ENCODE measurements around the gene MEA1. TPM values are rescaled to one million over a fixed set of nuclear protein-coding genes. Genes with fewer than 3 reads are reported as not detected.

Gene MEA1
- total RNA-seq = 10 to 100 TPM; 61.2 to 70.1 TPM

DNA sequence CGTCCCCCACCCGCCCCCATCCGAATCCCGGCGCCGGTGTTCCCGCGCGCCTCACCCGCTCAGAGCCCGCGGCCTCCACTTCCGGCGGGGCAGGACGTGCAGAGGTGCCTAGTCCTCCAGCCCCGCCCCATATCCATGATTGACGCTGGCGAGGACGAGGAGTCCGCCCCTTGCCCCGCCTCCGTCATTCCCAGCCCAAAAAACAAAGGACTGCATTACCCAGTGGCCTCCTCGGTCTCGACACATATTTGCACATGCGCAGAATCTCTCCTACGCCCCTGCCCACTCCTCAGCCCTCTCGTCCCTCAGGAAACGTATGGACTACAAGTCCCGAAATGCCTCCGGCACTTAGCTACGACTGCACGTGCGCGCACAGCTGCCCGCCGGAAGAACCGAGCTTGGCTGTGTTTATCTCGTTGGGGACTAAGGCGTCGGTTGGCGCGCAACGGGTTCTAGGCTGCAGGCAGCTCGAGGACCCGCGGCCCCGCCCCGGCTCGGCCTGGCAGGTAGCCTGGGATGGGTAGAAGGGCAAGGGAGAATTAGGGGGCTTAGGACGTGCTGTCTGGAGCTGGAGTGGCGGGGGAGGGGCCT lies at the start of gene MEA1, which contains the start of gene KLHDC3:
Gene MEA1 (minus strand): TSS at position 104 of the 591 bp plus-strand sequence. CDS start 133 bp downstream, outside the sequence.
Gene KLHDC3 (plus strand): TSS at position 407 of the 591 bp plus-strand sequence. CDS start 2,944 bp downstream, outside the sequence.
- peak within 1 kb of the TSS; percentile 92 for H3K27ac Mint-ChIP-seq
- H3K4me1 Mint-ChIP-seq = peaks cover 41% of the 10 kb centered on the region
- no peaks in the 10 kb centered on the region for H3K9me3 Mint-ChIP-seq
- no peaks in the 10 kb centered on the region for H3K27me3 Mint-ChIP-seq
- peak within 1 kb of the TSS; percentile 93 for H3K4me3 Mint-ChIP-seq
- ATAC-seq (ENCODE audit: low read depth) (peak; percentile 95), DNase-seq (peak; percentile 94)
- POLR2A ChIA-PET = interaction anchor here (0.6 to 3.3 kb wide), 13 partner anchors 9 to 450 kb away, joined by 3 to 25 read pairs (median 5); partner anchors contain the start of genes CNPY3, CUL7, KLC4 and MRPL2
- peaks cover 24% of the 10 kb centered on the region for H3K36me3 Mint-ChIP-seq

DNA sequence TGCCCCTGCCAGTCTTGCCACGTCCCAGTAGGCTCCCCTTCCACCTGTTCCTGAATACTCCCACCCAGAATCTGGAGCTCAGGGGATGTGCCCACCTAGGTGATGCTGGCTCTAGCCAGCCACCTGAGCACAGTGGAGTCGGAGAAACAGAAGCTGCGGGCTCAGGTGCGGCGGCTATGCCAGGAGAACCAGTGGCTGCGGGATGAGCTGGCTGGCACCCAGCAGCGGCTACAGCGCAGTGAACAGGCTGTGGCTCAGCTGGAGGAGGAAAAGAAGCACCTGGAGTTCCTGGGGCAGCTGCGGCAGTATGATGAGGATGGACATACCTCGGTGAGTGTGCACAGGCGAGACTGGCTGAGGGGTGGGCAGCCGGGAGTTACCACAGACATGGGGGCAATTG lies 49.1 kb upstream of the MEA1 start:
- POLR2A ChIA-PET = no interaction called here
- Mint-ChIP-seq H3K4me3 (no peak overlapping the region), H3K4me1 (peaks cover 17% of the 10 kb centered on the region), H3K27me3 (no peaks in the 10 kb centered on the region), H3K9me3 (no peaks in the 10 kb centered on the region), H3K27ac (no peak overlapping the region), H3K36me3 (peaks cover 2% of the 10 kb centered on the region)
- ATAC-seq (ENCODE audit: low read depth) (no peak), DNase-seq (no peak)

DNA sequence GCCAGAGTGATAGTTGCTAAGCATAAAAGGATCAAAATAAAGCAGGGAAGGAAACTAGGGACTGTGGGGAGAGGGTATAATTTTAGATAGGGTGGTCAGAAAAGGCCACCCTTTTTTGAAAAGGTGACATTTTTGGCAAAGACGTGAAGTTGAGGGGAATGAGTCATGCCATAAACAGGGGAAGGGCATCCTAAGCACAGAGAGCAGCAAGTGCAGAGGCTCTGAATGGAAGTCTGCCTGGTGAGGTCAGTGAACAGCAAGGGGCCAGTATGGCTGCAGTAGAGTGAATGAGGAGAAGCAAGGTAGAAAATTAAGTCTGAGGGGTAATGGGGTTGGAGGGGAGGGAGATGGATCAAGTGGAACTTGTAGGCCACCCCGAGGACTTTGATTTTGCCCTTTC lies 48.1 kb upstream of the MEA1 start:
- H3K4me3 Mint-ChIP-seq = no peak overlapping the region
- no peaks in the 10 kb centered on the region for H3K27me3 Mint-ChIP-seq
- H3K27ac Mint-ChIP-seq = no peak overlapping the region
- H3K4me1 Mint-ChIP-seq = peaks cover 21% of the 10 kb centered on the region
- ATAC-seq (ENCODE audit: low read depth) = no peak
- no peak for DNase-seq
- H3K9me3 Mint-ChIP-seq = no peaks in the 10 kb centered on the region
- POLR2A ChIA-PET = no interaction called here
- H3K36me3 Mint-ChIP-seq = peaks cover 4% of the 10 kb centered on the region

DNA sequence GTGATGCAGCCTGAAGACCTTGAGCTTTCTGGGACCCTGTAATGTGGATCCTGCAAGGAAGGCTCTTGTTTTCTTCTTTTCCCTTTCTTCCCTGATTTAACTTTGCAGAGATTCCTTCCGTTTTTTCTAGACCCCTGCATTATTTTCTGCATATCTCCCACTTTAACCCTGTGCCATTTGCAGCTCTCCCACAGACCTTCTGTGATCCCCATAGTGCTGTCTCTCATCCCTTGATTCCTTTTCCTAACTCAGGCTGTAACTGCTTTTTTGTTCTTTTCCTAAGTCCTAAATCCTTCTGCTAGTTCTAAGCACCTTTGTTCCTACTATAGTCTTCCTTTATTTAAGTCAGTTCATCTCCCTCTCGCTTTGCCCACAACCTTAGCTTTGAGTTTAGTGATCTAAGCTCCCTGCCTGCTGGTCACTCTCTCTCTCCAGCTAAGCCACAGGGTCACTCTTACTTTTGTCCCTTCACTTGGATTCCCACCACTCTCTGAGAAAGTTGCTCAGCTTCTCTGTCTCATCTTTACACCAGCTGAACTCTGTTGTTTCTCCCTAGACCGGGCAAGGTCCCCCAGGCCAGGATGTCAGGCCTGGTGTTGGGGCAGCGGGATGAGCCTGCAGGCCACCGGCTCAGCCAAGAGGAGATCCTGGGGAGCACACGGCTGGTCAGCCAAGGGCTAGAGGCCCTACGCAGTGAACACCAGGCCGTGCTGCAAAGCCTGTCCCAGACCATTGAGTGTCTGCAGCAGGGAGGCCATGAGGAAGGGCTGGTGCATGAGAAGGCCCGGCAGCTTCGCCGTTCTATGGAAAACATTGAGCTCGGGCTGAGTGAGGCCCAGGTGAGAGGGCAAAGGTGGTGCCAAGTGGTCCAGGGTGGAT lies 47.2 kb upstream of the MEA1 start:
- H3K27ac Mint-ChIP-seq = peak overlapping the region; percentile 96

GRCh38 chr6:43060034-43060754 lies 46.4 kb upstream of the MEA1 start:
- no peaks in the 10 kb centered on the region for H3K27me3 Mint-ChIP-seq
- ATAC-seq (ENCODE audit: low read depth) (no peak), DNase-seq (no peak)
- peak overlapping the region; percentile 87 for H3K4me3 Mint-ChIP-seq
- POLR2A ChIA-PET = interaction anchor here (1.0 to 3.0 kb wide), 8 partner anchors 39 to 570 kb away, joined by 3 to 17 read pairs (median 4); partner anchors contain the start of genes CNPY3, KLHDC3, MEA1 and PEX6
- H3K27ac Mint-ChIP-seq = peak overlapping the region; percentile 96
- peaks cover 9% of the 10 kb centered on the region for H3K36me3 Mint-ChIP-seq
- H3K9me3 Mint-ChIP-seq = no peaks in the 10 kb centered on the region
- peaks cover 21% of the 10 kb centered on the region for H3K4me1 Mint-ChIP-seq

More for the DNA sequence above, 47.2 kb upstream of the MEA1 start:
- H3K9me3 Mint-ChIP-seq = no peaks in the 10 kb centered on the region
- peaks cover 4% of the 10 kb centered on the region for H3K36me3 Mint-ChIP-seq
- H3K27me3 Mint-ChIP-seq = no peaks in the 10 kb centered on the region
- H3K4me1 Mint-ChIP-seq = peaks cover 21% of the 10 kb centered on the region
- no peak for ATAC-seq (ENCODE audit: low read depth)
- no peak for DNase-seq
- POLR2A ChIA-PET = interaction anchor here (1.1 to 3.0 kb wide), 2 partner anchors 40 to 82 kb away, joined by 3 to 13 read pairs; partner anchors contain the start of genes PEX6 and RRP36
- H3K4me3 Mint-ChIP-seq = peak overlapping the region; percentile 87

DNA sequence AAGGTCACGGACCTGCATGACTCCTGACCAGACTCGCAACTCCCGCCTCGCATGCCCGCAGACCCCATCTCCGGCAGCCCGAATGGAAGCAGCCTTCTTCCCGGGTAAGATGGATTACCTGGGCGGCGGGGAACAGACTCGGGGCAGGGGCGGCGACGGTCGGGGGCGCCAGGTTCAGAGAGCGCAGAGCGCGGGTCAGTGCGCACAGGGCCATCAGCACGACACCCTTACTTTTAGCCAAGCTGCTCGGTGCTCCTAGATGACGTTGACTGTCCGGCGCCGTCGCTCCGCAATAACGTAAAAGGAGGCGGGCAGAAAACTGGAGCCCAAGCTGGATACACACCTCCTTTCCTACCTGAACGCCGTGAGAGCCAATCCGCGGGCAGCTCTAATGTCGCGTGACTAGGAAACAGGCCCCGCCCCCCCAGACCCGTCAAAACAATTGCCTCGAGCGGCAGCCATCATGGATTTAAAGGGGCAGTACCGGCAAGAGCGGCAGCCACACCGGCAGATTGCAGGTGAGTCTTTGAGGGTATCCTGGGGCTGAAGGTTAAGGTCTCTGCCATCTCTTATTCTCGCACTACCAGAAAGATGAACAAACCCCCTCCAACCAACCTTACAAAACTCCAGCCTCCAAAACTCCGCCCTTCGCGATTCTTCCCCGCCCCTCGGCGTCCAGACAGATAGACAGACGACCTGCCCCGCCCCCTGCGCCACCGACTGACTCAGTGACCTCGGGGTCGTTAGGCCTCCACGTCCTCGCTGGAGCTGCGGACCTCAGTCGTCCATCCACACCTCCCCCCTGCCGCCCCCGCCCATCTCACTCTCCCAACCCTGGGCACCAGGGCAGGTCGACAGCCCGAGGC lies 45.7 kb upstream of the MEA1 start, which contains the start of the genes KLC4 and MRPL2:
Gene KLC4 (plus strand): TSS at position 464 of the 866 bp plus-strand sequence. CDS start 1,705 bp downstream, outside the sequence.
Gene MRPL2 (minus strand): TSS at position 267 of the 866 bp plus-strand sequence. CDS start 53 bp downstream, at position 214.
- POLR2A ChIA-PET = interaction anchor here (0.6 to 3.0 kb wide), 15 partner anchors 9 to 570 kb away, joined by 3 to 17 read pairs (median 3); partner anchors contain the start of genes CNPY3, KLHDC3, MEA1 and PEX6
- Mint-ChIP-seq H3K9me3 (no peaks in the 10 kb centered on the region), H3K4me3 (peak within 1 kb of the TSS; percentile 87), H3K27ac (peak within 1 kb of the TSS; percentile 96), H3K4me1 (peaks cover 21% of the 10 kb centered on the region), H3K36me3 (peaks cover 9% of the 10 kb centered on the region), H3K27me3 (no peaks in the 10 kb centered on the region)
- peak; percentile 91 for DNase-seq
- ATAC-seq (ENCODE audit: low read depth) = peak; percentile 95

DNA sequence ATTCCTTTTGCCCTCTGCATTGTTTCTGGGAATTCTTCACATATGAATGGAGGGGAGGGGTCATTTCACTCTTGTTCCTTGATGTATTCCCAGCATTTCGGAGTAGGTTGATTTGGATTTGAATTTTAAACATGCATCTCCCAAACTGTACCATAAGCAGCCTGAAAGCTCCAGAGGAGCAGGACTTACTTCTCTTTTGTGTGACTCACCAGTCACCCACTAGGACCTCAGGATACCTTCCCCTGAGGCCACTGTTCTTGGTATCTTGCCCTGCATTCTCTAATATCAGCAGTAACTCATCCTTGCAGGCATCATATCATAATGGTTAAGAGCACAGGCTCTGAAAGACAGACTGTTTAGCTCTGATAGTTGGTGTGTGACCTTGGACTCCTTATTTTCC lies 44.8 kb upstream of the MEA1 start:
- H3K4me1 Mint-ChIP-seq = peaks cover 26% of the 10 kb centered on the region
- peak overlapping the region; percentile 87 for H3K4me3 Mint-ChIP-seq
- POLR2A ChIA-PET = interaction anchor here (1.1 to 3.0 kb wide), 6 partner anchors 14 to 112 kb away, joined by 3 to 17 read pairs (median 10); partner anchors contain the start of genes KLHDC3, MEA1, PEX6 and PPP2R5D
- ATAC-seq (ENCODE audit: low read depth) (no peak), DNase-seq (no peak)
- no peaks in the 10 kb centered on the region for H3K9me3 Mint-ChIP-seq
- peaks cover 9% of the 10 kb centered on the region for H3K36me3 Mint-ChIP-seq
- no peaks in the 10 kb centered on the region for H3K27me3 Mint-ChIP-seq
- H3K27ac Mint-ChIP-seq = peak overlapping the region; percentile 96

DNA sequence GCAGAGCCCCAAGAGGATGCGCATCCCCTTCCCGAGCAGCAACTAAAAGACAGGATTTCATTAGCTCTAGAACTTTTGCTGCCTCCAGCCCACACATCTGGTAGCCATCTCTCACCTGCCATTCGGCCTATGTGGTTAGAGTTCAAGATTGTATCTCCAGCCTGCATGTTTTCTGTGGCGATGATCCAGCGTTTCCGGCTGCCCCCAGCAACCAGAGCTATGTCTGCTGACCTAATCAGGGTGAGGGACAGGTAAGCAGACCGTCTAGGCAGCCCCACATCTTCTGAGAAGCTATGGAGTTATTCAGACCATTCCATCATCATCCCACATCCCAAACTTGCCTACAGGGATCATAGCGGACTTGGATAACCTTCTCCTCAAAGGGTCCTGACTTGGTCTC lies 42.2 kb upstream of the MEA1 start:
- ATAC-seq (ENCODE audit: low read depth) (no peak), DNase-seq (no peak)
- Mint-ChIP-seq H3K4me3 (no peak overlapping the region), H3K4me1 (peaks cover 43% of the 10 kb centered on the region), H3K27ac (peak overlapping the region; percentile 34), H3K9me3 (no peaks in the 10 kb centered on the region), H3K27me3 (no peaks in the 10 kb centered on the region), H3K36me3 (peaks cover 10% of the 10 kb centered on the region)
- POLR2A ChIA-PET = interaction anchor here (0.5 to 3.7 kb wide), 3 partner anchors 72 to 142 kb away, joined by 3 to 29 read pairs (median 4); partner anchors contain the start of genes CNPY3 and PPP2R5D

DNA sequence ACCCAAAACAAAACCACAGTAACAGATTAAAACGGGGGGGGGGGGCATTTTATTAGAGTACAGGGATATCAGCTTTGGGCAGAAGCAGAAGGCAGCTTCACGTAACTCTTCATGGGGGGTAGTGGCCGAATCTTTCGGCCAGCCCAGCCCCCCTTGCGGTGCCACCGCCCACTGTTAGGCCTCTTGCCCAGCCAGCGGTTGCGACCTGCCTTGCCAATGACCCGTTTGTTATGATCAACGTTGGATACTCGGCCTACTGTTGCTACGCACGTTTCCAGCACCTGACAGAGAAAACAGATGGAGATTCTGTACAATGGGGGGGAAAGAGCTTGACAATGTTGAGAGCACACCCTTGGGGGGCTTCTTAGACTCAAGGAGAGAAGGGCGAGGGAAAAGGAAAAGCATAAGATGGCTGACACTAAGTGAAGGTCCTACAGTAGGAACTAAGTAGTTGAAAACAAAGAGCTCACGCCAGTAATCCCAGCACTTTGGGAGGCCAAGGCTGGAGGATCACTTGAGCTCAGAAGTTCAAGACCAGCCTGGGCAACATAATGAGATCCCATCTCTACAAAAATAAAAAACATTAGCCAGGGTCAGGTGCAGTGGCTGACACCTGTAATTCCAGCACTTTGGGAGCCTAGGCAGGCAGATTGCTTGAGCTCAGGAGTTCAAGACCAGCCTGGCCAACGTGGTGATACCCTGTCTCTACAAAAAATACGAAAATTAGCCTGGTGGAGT lies 40.6 kb upstream of the MEA1 start:
- H3K4me1 Mint-ChIP-seq = peaks cover 40% of the 10 kb centered on the region

DNA sequence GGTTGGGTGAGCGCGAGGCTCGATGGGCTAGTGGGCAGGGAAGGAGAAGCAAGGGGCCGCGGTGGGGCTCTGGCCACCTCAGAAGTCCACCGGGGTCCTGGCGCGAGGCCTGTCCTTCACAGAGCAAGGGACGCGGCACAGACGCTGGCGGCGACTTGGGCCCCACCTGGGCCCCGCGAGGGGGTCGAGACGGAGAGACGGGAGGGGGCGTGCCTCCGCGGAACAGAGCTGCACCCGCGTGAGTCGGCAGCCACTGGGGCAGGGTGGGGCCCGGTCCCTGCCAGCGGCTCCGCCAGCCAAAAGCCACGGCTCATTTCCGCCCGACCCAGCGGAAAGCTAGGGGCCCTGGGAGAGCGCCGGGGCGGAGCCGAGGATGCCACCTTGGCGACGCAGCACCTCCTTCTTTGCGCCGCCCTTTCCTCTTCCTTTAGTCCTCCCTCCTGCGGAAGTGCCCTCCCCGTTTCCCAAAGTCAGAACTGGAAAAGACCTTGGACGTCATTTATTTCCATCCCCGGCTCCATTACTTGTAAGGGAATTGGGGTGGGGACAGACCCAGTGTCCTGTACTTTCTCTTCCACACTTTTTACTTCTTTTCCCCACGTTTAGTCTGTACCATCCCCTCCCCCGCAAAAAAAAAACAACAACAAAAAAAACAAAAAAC lies 39.9 kb upstream of the MEA1 start, which contains the start of gene CUL7:
Gene CUL7 (minus strand): TSS at position 307 of the 661 bp plus-strand sequence. CDS start 1,063 bp downstream, outside the sequence.
- POLR2A ChIA-PET = interaction anchor here (0.6 to 3.7 kb wide), 16 partner anchors 10 to 482 kb away, joined by 3 to 29 read pairs (median 4); partner anchors contain the start of genes CNPY3, KLHDC3, MEA1 and PEX6
- Mint-ChIP-seq H3K27ac (peak within 1 kb of the TSS; percentile 99), H3K4me3 (peak within 1 kb of the TSS; percentile 99), H3K4me1 (peaks cover 40% of the 10 kb centered on the region), H3K9me3 (no peaks in the 10 kb centered on the region), H3K36me3 (peaks cover 12% of the 10 kb centered on the region), H3K27me3 (no peaks in the 10 kb centered on the region)
- ATAC-seq (ENCODE audit: low read depth) (peak; percentile 99), DNase-seq (peak; percentile 93)

More for the DNA sequence above, 40.6 kb upstream of the MEA1 start:
- Mint-ChIP-seq H3K9me3 (no peaks in the 10 kb centered on the region), H3K27ac (peak overlapping the region; percentile 99), H3K36me3 (peaks cover 12% of the 10 kb centered on the region), H3K27me3 (no peaks in the 10 kb centered on the region), H3K4me3 (peak overlapping the region; percentile 99)
- POLR2A ChIA-PET = interaction anchor here (0.6 to 3.7 kb wide), 17 partner anchors 11 to 483 kb away, joined by 3 to 29 read pairs (median 5); partner anchors contain the start of genes CNPY3, KLHDC3, MEA1 and PEX6
- ATAC-seq (ENCODE audit: low read depth) (no peak), DNase-seq (no peak)
